Activated CD4-positive, alpha-beta T cell treated with anti-CD3 and anti-CD28 coated beads, Interleukin-2, amount 50 U/mL, for 16 hours (primary cell): Measurements from ENCODE around the gene PAX4.

Source experiments
- DNase-seq: peaks from one replicate; pipeline ENCODE4 v3.0.0-alpha.2; 2020

PAX4 gene

DNA sequence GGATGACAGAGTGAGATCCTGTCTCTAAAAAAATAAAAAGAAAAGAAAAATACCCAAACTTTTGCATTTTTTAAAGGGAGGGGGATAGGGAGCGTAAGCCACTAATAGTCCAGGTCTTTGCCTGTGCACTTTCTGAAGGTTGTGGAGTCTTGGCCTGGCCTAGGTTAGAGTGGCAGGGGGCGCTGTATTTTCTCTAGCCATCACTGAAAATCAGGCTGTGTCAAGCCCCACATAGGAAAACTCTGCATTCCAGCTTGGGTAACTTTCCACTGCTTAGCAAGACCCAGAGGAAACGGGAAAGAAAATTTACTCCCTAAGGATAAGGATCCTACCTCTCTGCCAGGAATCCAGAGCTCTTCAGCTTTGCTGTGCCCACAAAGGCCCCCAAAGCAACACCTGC, 10.5 kb upstream of the PAX4 start:
- no peak for DNase-seq

DNA sequence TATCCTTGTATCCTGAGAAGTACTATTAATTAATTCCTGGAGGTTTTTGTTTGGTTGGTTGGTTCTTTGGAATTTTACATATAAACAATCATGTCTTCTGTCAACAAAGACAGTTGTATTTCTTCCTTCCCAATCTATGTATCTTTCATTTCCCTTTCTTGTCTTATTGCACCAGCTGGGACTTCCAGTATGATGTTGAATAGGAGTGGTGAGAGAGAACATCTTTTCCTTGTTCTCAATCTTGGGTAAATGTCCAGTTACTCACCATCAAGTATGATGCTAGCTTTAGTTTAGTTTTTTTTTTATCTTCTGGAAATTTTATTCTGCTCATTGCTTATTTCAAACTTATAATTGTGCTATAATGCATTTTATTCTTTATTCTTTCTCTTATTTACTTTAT, 7.4 kb upstream of the PAX4 start:
- no peak for DNase-seq

DNA sequence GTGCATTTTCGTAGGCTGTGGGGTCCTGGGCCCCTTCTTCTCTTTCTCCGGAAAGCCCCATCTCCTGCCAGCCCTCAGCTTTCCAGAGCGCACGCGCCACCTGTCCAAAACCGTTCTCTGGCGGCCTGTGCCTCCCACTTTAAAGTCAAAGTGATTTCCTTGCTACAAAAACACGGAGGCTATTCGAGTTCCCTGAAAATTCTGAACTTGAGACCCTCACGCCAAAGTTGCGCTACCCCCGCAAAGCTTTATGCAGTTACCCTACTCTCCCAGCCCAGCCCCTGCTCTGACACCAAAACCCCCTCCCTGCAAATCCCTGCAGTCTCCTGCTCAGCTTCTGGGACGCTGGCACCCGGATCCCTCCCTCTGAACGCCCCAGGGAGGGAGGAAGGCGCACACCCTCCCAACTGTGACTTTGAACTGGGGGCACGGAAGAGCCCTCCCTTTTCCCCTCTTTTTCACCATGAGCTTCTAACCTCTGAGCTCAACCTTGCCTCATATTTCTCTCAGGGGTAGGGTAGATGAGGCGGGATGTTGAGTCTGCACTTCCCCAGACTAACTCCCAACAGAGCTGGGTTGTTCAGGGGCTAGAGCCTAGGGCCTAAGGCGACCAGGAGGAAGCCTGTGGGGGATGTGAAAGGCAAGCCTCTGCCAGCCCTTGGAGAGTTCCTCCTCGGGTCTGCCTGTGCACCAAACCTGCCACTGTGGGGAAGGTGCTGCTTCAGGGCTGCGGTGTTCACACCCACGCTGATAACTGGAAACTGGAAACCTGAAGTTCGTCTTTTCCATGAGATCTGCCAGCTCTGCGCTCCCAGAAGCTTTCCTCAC, 2.7 kb upstream of the PAX4 start:
- DNase-seq = no peak

DNA sequence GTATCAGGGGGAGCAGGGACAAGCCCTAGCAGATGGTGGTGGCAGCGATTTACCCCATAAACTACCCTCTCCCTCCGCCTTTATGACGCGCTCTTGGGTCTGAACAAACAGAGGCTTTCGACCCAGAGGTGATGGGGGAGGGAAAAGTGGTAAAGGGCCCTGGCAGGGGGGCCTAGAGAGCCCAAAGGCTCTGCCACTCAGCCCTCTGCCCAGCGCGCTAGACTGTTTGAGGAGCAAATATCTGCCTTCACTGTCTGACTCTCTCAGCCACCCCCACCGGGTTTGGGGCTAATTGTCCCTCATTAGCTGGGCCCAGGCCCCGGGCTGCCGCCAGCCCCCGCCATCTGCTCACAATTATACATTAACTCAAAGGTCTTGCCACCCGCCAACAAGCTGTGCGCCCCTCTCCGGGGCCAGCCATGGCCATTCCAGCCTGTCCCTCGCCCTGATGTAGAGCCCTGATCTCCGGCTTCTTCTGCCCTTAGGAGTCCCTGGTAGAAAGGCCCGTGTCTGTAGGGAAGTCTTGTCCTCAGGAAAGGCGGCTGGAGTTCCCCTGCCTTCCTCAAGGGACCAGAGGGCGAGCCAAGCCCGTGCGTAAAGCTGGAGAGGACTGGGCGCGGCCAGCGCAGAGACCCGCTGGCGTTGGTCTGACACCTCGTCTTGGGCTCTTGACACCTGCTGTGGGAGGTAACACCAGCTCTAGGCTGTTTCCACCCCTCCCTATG, 1.9 kb upstream of the PAX4 start:
- DNase-seq = no peak

DNA sequence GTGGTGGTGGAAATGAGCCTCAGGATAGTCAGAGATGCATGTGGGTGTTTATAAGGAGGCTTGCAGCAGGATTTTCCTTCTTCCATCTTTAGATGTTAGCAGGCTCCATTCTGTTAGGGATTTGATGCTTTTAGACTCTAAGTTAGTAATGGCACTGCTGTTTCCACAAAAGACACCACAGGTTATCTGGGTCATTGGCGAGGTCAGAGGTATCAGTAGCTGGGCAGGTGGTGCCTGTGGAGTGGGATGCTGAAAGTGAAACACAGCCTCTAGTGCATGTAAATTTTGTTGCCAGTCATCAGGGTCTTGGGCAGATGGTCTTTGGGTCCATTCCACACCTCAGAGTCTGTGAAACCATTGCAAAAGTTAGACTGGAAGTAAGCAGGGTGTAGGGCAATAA, 833 bp upstream of the PAX4 start:
- no peak for DNase-seq

DNA sequence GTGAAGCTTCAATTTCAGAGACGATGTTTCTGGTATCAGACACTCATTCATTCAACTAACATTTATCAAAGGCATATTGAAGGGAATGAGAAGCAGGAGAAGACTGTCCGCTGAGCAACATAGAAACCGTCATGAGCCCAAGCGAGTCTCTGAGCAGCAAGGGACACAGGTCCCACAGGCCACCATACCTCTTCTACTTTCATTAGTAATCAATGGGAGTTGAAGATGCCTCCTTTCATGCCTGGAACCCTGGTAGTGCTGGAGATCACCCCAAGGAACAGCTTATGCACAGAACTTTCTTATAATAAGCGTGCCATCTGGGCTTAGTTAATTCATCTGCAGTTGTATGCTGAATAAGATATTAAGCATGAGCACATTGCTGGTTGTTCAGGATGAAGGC, 1.2 kb downstream of the PAX4 start:
- no peak for DNase-seq

DNA sequence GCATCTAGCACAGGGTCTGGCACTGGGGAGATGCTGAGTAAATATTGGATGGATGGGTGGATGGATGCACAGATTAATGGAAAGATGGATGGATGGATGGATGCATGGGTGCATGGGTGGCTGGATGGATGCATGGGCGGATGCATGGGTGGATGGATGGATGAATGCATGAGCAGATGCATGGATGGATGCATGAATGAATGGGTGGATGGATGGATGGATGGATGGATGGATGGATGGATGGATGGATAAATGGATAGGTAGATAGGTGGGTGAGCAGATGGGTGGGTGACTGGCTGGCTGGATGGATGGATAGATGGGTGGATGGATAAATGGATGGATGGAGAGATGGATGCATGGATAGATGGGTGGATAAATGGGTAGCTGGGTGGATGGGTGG, 5.7 kb downstream of the PAX4 start:
- no peak for DNase-seq

DNA sequence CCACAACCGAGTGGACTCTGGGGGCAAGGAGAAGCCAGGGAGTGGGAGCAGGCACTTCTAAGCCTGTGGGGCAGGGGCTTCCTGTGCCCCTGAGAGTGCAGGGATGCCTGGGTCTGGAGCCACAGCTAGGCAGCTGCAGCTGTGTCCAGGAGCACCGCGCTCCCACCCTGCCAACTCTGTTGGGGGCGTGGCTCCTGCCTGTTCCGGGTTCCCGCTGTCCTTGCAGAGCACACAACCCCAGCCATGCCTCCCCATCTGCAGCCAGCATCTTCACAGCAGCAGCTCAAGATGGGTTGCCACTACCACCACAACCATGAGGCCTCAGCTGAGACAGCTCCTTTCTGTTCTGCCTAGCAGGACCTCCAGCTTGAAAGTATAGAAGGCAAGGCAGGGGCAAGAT, 8.6 kb downstream of the PAX4 start:
- DNase-seq = no peak

DNA sequence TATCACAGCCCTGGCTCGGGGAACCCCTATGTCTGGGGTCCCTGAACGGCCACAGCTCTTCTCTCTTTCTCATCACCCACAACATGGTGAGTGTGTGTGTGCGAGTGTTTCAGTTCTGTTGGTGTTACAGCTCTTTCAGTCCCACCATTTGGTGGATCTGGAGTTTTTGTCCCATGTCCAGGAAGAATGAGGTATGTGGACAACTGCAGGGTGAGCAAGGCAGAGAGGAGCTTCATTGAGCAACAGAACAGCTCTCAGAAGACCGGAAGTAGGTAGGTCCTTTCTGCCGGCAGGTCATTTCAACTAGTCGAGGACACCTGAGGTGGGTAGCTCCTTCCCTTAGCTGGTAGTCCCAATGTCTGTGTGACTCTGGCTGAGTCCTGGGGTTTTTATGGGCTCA, 9.5 kb downstream of the PAX4 start:
- no peak for DNase-seq

DNA sequence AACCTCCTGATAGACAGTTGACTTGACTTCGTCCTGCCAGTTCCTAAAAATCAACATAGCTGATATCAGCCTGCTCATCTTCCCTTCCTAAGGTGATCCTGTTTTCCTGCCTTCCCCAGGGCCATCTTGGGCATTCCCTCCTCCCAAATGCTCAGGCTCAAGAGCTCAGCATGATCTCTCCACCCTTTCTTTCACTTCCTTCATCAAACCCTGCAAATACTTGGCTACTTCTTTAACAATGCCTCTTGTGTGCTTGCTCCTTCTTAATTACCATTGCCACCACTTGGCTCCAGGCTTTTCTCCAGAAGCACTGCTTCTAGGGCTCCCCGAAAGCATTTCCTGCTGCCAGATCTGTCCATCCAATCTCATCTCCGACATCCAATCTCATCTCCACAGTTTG, 17.1 kb downstream of the PAX4 start:
- no peak for DNase-seq

DNA sequence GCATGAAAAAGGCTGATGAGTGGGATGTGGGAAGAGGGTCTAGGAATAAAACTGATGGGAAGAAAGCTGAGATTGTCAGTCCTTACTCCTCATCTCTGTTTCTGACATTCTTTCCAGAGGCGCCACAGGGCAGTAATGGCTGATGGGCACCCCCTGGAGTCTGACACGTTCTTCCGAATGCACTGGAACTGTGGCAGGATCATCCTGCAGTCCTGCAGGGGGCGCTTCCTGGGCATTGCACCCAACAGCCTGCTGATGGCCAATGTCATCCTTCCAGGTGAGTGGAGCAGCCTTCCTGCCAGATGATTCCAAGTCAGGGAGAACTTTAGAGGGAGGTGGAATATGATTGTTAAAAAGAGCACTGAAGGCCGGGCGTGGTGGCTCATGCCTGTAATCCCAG, 19.6 kb downstream of the PAX4 start:
- DNase-seq = no peak

DNA sequence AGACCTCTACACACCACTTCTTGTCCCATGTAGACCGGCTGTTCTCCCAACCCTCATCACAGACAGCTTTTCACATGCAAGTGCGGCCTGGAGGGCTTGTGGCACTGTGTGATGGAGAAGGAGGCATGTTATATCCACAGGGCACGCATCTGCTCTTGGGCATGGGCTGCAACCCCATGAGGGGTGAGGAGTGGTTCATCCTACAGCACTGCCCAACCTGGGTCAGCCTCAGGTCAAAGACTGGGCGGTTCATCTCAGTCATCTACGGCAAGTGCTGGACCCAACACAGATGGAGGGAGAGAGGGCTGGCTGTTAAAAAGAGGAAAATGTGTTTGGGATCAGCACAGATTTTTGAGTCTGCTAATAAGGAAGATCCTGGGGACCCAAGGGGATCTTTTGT, 22.2 kb downstream of the PAX4 start:
- DNase-seq = no peak

DNA sequence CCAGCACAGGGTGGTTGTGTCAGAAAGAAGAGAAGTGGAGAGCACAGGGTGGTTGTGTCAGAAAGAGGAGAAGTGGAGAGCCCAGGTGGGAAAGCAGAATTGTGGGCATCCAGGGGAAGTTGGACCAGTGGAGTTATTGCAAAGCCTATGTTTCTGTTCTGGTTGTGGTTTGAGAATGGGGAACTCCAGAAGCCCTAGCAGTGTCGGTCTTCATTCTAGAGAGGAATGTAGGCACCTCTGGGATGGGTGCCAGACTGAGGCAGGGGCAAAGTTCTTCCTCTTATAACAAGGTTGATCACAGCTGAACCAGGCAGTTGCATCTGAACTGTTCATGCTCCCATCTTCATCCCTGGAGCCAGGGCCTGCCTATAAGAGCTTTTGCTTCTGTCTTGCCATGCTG, 23.5 kb downstream of the PAX4 start:
- DNase-seq = no peak

DNA sequence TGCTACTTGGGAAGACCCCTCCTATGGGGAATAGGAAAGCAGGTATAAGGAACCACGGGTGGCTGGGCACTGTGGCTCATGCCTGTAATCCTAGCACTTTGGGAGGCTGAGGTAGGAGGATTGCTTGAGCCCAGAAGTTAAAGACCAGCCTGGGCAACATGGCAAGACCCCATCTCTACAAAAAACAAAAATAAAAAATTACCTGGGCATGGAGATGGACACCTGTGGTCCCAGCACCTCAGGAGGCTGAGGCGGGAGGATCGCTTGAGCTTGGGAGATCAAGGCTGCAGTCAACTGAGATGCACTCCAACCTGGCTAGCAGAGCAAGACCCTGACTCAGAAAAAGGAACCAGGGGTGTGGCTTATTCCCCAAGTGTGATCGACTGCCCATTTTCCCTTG, 25.4 kb downstream of the PAX4 start:
- DNase-seq = no peak

DNA sequence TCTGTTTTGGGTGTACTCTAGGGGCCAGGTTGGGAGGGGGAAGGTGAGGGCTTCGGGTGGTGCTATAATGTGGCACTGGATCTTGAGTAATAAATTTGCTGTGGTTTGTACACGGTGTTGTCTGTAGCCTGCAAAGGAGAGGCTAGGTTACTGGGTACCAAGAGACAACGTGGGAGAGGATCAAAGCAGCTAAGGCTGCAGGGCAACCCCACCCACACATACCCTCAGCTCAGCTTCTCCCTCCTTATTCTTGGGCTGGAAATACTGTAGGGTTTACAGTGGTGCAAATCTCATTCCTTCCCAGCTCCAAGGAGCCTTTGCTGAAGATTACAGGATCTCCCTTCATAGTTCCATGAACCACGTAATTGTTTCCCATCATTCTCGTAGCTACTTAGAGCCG, 26.4 kb downstream of the PAX4 start:
- no peak for DNase-seq

DNA sequence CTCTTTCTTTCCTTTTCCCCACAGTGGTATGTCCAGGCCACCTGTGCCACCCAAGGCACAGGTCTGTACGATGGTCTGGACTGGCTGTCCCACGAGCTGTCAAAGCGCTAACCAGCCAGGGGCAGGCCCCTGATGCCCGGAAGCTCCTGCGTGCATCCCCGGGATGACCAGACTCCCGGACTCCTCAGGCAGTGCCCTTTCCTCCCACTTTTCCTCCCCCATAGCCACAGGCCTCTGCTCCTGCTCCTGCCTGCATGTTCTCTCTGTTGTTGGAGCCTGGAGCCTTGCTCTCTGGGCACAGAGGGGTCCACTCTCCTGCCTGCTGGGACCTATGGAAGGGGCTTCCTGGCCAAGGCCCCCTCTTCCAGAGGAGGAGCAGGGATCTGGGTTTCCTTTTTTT, 26.8 kb downstream of the PAX4 start:
- DNase-seq = no peak

DNA sequence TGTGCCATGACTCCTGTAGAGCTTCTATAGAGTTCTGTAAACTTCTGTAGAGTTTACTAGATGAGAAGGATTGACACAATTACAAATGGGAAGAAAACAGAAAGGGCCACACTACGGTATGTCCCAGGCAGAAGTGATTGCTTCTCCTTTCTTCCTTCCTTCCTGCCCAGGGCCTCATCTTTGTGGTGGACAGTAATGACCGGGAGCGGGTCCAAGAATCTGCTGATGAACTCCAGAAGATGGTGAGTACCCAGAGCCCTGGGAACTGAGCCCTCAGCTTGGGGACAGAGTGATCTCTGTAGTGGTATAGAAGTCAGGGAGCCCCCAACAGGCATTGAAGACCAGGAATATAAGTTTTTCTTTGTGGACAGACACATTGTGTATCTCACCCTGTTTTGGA, 28.0 kb downstream of the PAX4 start:
- DNase-seq = no peak

DNA sequence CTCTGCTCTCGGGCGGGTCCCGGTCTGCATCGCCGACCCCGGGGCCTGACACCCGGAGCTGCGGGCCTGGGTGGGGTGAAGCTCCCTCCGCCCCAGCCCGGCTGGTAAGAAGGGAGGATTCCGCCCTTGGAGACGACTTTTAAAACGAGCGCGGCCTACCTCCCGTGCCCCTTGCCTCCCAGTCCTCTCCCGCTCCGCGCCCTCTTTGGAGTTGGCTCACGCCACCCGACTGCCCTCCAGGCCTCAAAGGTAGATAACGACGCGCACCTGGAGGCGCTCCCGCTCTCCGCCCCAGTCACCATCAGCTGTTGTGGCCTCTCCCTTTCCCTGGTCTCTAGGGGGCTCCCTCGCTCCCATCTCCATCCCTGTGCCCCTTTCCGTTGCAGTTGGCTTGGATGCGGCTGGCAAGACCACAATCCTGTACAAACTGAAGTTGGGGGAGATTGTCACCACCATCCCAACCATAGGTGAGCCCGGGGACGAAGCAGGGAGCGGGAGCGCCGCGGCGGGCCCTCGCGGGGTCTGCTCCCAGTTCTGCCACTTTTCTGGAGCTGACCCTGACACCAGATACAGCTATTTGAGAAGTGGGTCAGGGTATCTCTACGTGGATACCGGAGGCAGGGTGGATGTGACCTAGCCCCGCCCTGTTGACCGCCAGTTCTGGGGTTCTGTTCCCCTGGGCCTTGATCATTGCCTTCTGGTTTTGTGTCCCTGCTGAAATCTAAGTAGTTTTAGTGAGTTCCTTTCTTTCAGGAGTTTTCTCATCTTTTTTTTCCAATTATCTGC, 29.1 kb downstream of the PAX4 start:
- peak; percentile 23 for DNase-seq

DNA sequence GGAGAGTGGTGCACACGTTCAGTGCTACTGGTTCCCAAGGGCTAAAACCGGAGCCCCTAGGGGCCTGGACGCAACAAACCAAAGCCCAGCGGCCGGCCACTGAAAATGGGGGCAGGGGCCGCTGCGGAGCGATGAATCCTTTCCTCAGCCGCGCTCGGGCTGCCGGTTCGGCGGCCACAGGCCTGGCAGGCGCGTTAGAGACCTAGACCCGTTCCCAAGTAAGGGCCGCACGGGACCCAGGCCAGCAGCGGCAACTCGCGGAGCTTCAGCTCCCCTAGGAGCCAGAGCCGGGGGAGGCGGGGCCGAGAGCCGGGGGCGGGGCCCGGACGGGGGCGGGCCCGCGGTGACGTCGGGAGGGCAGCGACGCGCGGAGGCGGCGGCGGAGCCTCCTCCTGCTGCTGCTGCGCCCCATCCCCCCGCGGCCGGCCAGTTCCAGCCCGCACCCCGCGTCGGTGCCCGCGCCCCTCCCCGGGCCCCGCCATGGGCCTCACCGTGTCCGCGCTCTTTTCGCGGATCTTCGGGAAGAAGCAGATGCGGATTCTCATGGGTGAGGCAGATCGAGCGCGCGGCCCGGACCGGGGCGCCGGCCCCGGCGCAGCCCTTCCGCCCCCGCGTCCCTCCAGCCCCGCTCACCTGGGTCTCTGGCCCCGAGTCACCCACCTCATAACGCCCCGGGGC, 29.8 kb downstream of the PAX4 start, which contains the start of gene ARF5:
Gene ARF5 (plus strand): TSS at position 393 of the 678 bp plus-strand sequence. CDS start 88 bp downstream, at position 481.
- DNase-seq = peak; percentile 89

DNA sequence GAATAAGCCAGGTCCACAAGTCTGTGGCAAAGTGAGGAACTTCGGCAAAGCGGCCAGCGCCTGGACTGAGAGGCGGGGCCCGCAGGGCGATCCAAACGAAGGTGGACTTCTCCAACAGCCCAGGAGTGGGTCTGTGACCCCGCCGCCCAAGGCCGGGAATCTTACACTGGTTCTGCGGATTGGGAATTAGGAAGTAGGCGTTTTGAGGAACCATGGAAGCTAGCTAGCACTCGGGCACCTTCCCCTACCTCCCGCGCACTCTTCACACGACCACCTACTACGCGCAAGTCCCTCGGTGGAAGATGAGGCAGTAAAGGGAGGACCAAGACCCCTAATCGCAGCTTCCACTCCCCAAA, 30.3 kb downstream of the PAX4 start:
- DNase-seq = no peak

DNA sequence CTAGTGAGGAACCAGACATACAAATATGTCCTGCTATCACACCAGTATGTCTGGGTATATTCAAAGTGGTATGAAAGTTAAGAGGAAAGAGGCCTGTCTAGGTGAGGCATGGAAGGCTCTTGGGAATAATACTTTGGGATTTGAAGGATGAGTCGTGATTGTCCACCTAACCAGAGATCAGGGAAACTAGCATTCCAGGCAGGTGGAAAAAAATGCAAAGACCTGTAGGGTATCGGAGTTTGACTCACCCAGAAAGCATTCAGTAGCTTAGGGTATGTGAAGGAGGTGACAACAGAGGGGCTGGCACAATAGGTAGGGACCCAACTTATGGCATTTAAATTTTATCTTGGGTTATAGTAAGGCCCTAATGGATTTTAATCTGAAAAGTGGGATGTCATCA, 31.6 kb downstream of the PAX4 start:
- DNase-seq = no peak

DNA sequence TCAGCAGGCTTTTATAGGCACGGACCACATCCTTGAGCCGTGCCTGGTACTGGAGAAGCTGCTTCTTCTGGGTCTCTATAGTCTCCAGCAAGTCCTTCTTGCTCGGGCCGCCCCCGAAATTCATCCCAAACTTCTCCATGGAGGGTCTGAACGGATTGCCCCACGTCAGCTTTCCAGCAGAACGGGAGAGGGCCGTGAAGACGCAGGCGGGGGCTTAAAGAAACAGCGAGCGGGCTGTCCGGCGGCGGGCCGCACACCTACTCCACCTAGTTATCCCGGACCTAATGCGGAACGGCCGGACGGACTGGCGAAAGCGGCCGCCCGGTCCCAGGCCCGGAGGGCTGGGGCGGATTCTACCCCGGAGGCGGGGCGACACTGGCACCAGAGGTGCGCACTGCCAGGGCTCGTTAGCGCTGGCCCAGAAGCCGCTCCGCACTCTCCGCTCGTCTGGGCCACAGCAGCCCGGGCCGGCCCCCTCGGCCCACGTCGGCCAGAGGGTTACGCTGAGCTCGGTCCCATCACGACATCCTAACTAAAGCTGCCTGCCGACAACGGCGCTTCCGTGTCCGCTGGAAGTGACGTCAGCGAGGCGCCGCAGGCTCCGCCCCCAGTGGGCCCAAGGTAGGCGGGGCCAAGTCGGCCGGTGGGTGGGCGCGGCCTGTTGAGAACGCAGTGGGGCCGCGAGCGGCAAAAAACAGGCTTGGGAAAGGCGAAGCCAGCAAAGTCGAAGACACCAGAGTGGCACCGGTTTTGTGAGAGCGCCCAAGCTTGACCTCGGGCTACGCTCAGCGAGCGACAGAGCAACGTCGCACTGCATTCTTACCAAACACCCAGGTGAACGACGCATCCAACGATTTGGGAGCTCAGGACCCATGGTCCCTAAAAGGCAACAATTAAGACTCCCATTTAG, 32.6 kb downstream of the PAX4 start, which contains the start of gene GCC1:
Gene GCC1 (minus strand): TSS at position 553 of the 910 bp plus-strand sequence. CDS start 414 bp downstream, at position 139.
- peak; percentile 94 for DNase-seq
